Cardiac fibroblast (primary cell): ENCODE data around the gene SLC22A31.
A peak's percentile ranks its signal among the peaks of the same experiment; 100 is the strongest.
"Not testable (repeated sequence)": the region's sequence is repeated elsewhere in the genome, so short reads cannot be mapped to it uniquely, and the experiment has no call there.

Source experiments
- DNase-seq, 2 donors: peaks; one replicate each; pipeline versions ENCODE4 v3.0.0 to v3.0.0-alpha.2; 2010; ENCODE audit warnings: low read depth in 2 of 2
- H3K4me3 ChIP-seq, 2 donors: replicated peaks in 1 of 2; 1 replicate in 1 of 2; 2 replicates in 1 of 2; pipeline ENCODE4 v1.5.1; 2011; ENCODE audit warnings: low read depth in 2 of 2, low read length in 2 of 2, mild to moderate bottlenecking in 2 of 2, moderate library complexity in 1 of 2
- TF ChIP-seq, protein P1 (sequence below): IDR thresholded peaks from one replicate; pipeline ENCODE4 v1.5.1; 2011; ENCODE audit warnings: low read depth, mild to moderate bottlenecking, low read length, inconsistent platforms

The SLC22A31 gene

DNA sequence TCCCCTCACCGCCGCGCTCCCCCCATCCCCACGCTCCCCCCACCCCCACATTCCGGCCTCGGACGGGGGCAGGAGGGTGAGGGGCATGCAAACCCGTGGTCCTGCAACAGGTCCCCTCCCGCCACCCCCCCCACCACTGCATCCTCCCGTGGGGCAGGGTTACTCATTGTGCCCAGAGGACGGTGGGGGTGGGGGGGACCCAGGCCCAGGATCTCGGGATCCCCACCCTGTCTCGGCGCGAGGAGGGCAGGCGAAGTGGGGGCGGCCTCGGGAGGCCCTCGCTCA lies 8.5 kb downstream of the SLC22A31 start:
- TF ChIP-seq, protein P1, sequence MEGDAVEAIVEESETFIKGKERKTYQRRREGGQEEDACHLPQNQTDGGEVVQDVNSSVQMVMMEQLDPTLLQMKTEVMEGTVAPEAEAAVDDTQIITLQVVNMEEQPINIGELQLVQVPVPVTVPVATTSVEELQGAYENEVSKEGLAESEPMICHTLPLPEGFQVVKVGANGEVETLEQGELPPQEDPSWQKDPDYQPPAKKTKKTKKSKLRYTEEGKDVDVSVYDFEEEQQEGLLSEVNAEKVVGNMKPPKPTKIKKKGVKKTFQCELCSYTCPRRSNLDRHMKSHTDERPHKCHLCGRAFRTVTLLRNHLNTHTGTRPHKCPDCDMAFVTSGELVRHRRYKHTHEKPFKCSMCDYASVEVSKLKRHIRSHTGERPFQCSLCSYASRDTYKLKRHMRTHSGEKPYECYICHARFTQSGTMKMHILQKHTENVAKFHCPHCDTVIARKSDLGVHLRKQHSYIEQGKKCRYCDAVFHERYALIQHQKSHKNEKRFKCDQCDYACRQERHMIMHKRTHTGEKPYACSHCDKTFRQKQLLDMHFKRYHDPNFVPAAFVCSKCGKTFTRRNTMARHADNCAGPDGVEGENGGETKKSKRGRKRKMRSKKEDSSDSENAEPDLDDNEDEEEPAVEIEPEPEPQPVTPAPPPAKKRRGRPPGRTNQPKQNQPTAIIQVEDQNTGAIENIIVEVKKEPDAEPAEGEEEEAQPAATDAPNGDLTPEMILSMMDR = no peak
- no peak for DNase-seq
- peak overlapping the region; percentile 33 to 59 for H3K4me3 ChIP-seq

DNA sequence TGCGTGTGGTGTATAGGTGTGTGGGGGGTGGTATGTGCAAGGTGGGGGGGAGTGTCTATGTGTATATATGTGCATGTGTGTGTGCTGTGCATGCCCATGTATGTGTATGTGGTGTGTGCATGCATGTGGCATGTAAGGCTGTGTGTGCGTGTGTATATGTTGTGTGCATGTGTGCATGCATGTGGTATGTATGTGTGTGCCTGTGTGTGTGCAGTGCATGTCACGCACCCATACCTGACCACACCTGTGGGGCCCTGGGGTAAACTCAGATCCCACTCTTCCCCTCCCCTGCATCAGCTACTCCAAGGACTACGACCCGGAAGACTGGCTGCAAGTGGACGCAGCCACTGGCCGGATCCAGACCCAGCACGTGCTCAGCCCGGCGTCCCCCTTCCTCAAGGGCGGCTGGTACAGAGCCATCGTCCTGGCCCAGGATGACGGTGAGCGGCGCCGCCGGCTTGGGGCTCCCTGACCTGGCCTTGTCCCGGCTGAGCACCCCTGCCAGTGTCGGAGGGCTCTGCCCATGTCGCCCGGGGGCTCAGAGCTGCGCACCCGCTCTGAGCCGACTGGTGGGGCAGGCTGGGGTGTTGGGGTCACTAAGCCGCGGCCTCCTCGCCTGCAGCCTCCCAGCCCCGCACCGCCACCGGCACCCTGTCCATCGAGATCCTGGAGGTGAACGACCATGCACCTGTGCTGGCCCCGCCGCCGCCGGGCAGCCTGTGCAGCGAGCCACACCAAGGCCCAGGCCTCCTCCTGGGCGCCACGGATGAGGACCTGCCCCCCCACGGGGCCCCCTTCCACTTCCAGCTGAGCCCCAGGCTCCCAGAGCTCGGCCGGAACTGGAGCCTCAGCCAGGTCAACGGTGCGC lies 9.1 kb downstream of the SLC22A31 start:
- peak overlapping the region; percentile 4 to 17 for H3K4me3 ChIP-seq
- no peak for DNase-seq
- TF ChIP-seq, protein P1 = no peak

DNA sequence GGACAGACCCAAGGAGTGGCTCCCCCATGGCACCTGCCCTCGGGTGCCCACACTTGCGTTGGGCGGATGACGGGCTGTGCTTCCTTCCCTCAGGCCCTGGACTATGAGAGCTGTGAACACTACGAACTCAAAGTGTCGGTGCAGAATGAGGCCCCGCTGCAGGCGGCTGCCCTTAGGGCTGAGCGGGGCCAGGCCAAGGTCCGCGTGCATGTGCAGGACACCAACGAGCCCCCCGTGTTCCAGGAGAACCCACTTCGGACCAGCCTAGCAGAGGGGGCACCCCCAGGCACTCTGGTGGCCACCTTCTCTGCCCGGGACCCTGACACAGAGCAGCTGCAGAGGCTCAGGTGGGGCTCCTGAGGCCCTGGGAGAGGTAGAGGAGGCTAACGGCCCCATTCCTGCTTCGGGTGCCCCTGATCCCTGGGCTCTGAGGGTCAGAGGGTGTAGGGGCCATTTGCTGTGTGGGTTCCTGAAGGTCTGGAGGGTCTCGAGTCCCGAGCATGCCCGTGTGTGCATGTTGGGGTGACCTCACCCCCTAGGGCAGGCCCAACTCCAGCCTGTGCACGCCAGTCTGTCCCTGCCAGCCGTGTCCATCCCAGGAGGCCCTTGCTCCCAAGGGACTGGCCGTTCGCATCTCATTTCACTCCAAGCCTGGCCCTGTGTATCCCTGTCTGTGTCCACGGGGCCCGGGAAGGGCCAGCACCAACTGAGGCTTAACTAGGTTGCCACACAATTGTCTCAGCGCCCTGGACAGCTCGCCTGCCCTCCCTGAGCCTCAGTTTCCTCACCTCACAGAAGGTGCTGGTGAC lies 10.0 kb downstream of the SLC22A31 start:
- DNase-seq = no peak
- H3K4me3 ChIP-seq = no peak overlapping the region
- TF ChIP-seq, protein P1 = no peak

DNA sequence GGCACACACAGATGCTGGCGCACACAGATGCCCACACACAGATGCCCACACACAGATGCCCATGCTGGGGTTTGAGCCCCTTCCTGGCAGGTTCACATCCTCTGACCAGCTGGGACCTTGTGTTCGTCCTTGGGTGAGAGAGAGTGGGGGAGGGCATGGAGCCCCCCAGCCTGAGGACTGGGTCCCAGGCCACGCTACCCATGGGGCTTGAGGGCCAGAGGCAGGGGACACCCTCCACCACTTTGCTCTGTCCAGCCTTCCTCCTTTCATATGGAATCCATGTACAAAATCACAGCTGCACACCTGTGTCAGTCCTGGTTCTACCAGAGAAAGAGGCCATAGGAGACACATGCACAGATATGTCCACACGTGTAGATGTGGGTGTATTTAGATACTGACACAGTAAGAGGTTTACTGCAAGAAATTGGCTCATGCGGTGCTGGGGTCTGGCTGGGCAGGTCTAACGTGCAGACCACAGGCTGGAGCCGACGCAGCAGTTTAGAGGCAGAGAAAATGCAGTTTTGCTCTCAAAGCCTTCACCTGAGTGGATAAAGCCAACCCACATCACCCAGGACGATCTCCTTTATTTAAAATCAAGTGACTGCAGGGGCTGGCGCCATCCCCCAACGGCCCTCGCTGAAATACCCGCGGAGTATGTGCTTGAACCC lies 10.8 kb downstream of the SLC22A31 start:
- no peak for DNase-seq
- H3K4me3 ChIP-seq = no peak overlapping the region
- TF ChIP-seq, protein P1 = no peak

DNA sequence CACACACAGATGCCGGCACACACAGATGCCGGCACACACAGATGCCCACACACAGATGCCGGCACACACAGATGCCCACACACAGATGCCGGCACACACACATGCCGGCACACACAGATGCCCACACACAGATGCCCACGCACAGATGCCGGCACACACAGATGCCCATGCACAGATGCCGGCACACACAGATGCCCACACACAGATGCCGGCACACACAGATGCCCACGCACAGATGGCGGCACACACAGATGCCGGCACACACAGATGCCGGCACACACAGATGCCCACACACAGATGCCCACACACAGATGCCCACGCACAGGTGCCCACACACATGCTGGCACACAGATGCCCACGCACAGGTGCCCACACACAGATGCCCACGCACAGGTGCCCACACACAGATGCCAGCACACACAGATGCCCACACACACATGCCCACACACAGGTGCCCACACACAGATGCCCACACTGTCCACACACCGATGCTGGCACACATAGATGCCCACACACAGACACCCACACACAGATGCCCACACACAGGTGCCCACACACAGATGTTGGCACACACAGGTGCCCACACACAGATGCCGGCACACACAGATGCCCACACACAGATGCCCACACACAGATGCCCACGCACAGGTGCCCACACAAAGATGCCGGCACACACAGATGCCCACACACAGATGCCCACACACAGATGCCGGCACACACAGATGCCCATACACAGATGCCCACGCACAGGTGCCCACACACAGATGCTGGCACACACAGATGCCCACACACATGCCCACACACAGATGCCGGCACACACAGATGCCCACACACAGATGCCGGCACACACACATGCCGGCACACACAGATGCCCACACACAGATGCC lies 11.6 kb downstream of the SLC22A31 start:
- DNase-seq, H3K4me3 ChIP-seq: not testable (repeated sequence)

DNA sequence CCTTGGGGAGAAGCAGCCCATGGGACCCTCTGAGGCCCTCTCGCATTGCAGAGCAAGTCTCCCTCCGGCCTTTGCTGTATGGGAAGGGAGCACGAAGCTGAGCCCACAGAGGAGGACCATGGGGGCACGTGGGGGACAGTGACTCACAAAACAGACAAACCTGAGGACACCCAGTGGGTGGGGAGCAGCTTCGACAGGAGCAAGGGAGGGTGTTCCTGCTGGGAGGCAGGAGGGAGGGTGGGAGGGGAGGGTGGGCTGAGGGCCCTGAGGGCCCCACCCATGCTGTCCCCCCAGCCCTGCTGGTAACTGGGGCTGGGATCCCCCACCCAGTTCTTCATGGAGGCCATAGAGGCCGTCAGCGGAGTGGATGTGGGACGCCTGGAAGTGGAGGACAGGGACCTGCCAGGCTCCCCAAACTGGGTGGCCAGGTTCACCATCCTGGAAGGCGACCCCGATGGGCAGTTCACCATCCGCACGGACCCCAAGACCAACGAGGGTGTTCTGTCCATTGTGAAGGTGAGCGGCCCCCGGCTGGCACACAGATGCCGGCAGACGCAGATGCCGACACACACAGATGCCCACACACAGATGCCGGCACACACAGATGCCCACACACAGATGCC lies 12.5 kb downstream of the SLC22A31 start:
- no peak overlapping the region for H3K4me3 ChIP-seq
- TF ChIP-seq, protein P1 = no peak
- peak in 1 of 2 donors; percentile 37 for DNase-seq
